Epidermal melanocyte (primary cell): ENCODE data around the gene WDR59.
A peak's percentile ranks its signal among the peaks of the same experiment; 100 is the strongest.

ENCODE experiments used
- DNase-seq: peaks from one replicate; pipeline ENCODE4 v3.0.0; 2011; ENCODE audit warnings: low spot score; ENCODE audit not compliant: insufficient read length

The WDR59 gene

GRCh38 chr16:74984194-74984528, 762 bp downstream of the WDR59 start:
- no peak for DNase-seq

GRCh38 chr16:74982256-74982655, 2.7 kb downstream of the WDR59 start:
- DNase-seq = no peak

GRCh38 chr16:74975591-74975990, 9.3 kb downstream of the WDR59 start:
- DNase-seq = no peak

GRCh38 chr16:74973304-74973703, 11.6 kb downstream of the WDR59 start:
- DNase-seq = no peak

DNA sequence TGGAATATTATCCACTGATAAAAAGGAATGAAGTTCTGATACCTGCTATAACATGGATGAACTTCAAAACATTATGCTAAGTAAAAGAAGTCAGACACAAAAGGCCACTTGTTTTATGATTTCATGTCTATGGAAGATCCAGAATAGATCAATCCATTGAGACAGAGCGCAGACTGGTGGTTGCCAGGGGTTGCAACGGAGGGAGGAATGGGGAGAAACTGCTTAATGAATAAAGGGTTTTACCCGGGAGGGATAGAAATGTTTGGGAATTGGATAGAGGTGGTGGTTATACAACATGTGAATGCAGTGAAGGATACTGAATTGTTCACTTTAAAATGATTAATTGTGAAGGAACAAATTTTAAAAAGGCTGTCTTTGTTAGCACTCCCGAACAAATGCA, 30.2 kb downstream of the WDR59 start:
- peak; percentile 39 for DNase-seq

DNA sequence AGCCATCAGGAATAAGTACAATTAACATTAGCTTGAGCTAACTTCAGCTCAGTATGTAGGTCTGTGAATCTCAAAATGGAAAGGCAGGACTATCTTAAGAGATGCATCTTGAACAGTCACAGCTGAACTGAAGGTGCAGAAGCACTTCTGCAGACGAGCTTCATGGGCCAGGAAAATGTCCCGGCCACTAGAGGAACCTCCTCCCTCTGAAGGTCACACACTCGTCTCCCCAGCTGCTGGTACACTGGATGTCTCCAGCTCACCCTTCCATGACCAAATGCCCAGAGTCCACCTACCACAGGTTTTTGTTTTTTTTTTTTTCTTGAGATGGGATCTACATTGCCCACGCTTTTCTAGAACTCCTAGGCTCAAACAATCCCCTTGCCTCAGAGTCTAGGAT, 33.2 kb downstream of the WDR59 start:
- DNase-seq = no peak

GRCh38 chr16:74951206-74951605, 33.7 kb downstream of the WDR59 start:
- DNase-seq = no peak

DNA sequence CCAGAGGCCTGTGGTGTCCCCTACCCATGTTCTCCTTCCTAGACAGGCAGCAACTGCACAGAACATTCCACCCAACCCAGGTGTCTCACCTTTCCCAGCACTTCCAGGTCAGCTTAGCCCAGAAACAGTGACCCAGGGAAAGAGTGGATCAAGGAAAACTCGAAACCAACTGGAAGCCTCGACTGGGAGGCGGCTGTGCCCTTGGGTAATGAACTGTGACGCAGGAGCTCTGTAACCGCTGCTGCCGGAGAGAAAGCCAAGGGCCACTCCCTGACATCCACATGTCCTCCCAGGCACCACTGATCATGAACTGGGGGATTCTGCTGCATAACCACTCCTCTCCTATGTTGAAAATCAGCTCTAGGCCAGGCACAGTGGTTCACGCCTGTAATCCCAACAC, 34.4 kb downstream of the WDR59 start:
- DNase-seq = no peak

- no peak for DNase-seq
Measured at GRCh38 chr16:74949309-74949708, 35.6 kb downstream of the WDR59 start.

DNA sequence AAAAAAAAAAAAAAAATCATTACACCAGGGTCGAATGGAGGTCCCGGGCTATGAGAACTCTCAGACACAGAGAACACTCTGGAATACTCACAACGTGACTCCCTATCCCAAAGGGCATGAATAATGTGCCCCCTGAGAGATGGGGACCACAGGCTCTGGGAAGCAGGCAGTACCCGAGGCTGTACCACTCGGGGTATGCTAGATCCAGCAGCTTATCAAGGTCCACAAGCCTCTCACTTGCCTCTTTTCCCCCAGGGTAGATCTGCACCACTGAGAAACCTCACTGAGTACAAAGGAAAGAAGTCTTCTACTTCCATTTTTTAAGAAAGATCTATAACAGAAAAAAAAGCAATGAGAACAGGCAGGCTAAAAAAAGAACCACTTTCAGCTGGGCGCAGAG, 40.5 kb downstream of the WDR59 start:
- no peak for DNase-seq

DNA sequence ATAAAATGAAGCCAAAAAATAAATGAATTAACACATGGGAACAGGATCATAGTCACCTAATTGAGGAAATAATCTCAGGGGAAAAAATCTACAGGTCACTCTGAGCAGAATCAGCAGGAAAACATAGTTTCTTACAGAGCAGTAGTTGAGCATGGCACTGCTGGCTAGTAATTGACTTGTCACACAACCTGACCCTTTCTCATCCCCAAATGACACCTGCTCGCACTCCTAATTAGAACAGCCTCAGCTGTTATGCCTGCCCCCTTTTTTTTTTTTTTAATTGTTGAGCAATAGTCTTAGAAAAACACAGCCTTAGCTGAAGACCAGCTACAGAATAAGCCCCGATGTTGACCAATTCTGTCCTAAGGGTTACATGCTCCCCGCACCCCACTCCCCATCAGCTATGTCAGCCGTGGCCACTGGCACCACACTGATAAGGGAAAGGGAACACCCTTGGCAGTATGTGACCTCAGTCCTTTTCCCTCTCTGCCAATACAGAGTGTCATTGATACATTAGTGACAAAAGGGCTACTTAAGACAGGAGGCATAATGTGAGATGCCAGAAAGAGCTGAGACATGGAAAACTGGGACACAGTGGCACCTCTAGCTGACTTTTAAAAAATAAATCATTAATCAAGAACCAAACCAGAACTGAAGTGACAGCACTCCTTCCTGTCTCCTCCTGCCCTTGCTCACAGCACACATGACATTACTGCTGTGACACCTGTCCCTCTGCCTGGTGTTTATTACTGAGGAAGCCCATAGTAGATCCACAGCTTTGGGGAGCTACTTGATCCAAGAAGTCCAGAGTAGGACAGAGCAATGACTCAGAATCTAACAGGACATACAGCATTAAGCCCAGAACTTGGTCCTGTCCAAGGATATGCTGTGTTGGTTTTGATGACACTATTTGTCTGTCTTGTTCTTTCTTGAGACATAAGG, 41.7 kb downstream of the WDR59 start:
- no peak for DNase-seq

- DNase-seq = no peak
Measured at GRCh38 chr16:74942566-74942965, 42.4 kb downstream of the WDR59 start.

DNA sequence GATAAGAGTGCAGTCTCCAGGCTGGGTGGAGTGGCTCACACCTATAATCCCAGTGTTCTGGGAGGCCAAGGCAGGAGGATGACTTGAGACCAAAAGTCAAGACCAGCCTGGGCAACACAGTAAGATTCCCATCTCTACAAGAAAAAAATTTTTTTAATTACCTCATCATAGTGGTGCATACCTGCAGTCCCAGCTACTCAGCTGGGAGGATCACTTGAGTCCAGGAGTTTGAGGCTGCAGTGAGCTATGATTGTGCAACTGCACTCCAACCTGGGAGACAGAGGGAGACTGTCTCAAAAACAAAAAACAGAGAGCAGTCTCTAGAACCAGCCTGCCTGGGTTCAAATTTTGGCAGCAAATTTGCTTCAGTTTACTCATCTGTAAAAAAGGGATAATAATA, 45.2 kb downstream of the WDR59 start:
- no peak for DNase-seq

GRCh38 chr16:74936902-74937560, 47.9 kb downstream of the WDR59 start:
- DNase-seq = no peak

- no peak for DNase-seq
Measured at GRCh38 chr16:74931445-74931844, 53.5 kb downstream of the WDR59 start.

DNA sequence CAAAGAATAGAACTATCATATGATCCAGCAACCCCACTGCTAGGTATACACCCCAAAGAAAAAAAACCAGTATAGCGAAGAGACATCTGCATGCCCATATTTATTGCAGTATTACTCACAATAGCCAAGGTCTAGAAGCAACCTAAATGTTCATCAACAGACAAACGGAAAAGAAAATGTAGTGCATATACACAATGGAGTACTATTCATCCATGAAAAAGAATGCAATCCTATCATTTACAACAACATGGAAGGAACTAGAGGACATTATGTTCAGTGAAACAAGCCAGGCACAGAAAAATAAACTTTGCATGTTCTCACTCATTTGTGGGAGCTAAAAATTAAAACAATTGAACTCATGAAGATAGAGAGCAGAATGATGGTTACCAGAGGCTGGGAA, 55.3 kb downstream of the WDR59 start:
- DNase-seq = no peak

- no peak for DNase-seq
Measured at GRCh38 chr16:74926805-74927204, 58.1 kb downstream of the WDR59 start.

GRCh38 chr16:74923766-74924460, 61.0 kb downstream of the WDR59 start:
- DNase-seq = no peak

GRCh38 chr16:74922150-74923138, 62.5 kb downstream of the WDR59 start:
- DNase-seq = no peak

- DNase-seq = no peak
Measured at GRCh38 chr16:74921051-74921450, 63.9 kb downstream of the WDR59 start.

GRCh38 chr16:74909665-74910064, 75.3 kb downstream of the WDR59 start:
- DNase-seq = no peak
